Activated CD4-positive, CD25-positive, alpha-beta regulatory T cell (primary cell): ENCODE results near the gene SCAMP3.
"Not testable (repeated sequence)": the region's sequence is repeated elsewhere in the genome, so short reads cannot be mapped to it uniquely, and the experiment has no call there.

Source experiments
- DNase-seq, 4 experiments: peaks; one replicate each; lab custom pipeline; 2025; lab: John Stamatoyannopoulos, UW

The SCAMP3 gene

GRCh38 chr1:155261852-155262673 is at the start of gene SCAMP3:
TSS of gene SCAMP3 (minus strand) at chr1:155262360. CDS start at chr1:155262151, 209 bp downstream.
- DNase-seq = peak; percentile 64 to 71 (median 66)

GRCh38 chr1:155309423-155310021 is 47.4 kb upstream of the SCAMP3 start:
- DNase-seq = no peak

GRCh38 chr1:155308493-155309422 is 46.6 kb upstream of the SCAMP3 start, which contains the start of gene FDPS:
TSS of gene FDPS (plus strand) at chr1:155308866. CDS start at chr1:155309790, 924 bp downstream.
- DNase-seq = peak; percentile 87 to 92 (median 90)

- no peak for DNase-seq
Observed at GRCh38 chr1:155307247-155307740, 45.1 kb upstream of the SCAMP3 start.

- DNase-seq = no peak
Observed at GRCh38 chr1:155305881-155306391, 43.8 kb upstream of the SCAMP3 start.

- no peak for DNase-seq
Observed at GRCh38 chr1:155304558-155305063, 42.5 kb upstream of the SCAMP3 start.

GRCh38 chr1:155301342-155301841 is 39.2 kb upstream of the SCAMP3 start, which contains the start of gene PKLR:
TSS of gene PKLR (minus strand) at chr1:155301438. CDS start at chr1:155301395, 43 bp downstream.
- no peak for DNase-seq

GRCh38 chr1:155300553-155301329 is 38.6 kb upstream of the SCAMP3 start:
- DNase-seq = no peak

- no peak for DNase-seq
Observed at GRCh38 chr1:155300024-155300423, 37.9 kb upstream of the SCAMP3 start.

- no peak for DNase-seq
Observed at GRCh38 chr1:155297384-155297783, 35.2 kb upstream of the SCAMP3 start.

- no peak for DNase-seq
Observed at GRCh38 chr1:155296661-155297060, 34.5 kb upstream of the SCAMP3 start.

GRCh38 chr1:155295942-155296267 is 33.7 kb upstream of the SCAMP3 start:
- no peak for DNase-seq

GRCh38 chr1:155295183-155295941 is 33.2 kb upstream of the SCAMP3 start:
- no peak for DNase-seq

GRCh38 chr1:155294520-155295182 is 32.5 kb upstream of the SCAMP3 start:
- DNase-seq = no peak

GRCh38 chr1:155293086-155293749 is 31.1 kb upstream of the SCAMP3 start:
- no peak for DNase-seq

- DNase-seq = not testable (repeated sequence)
Observed at GRCh38 chr1:155291006-155291405, 28.8 kb upstream of the SCAMP3 start.

- no peak for DNase-seq
Observed at GRCh38 chr1:155287987-155288543, 25.9 kb upstream of the SCAMP3 start.

- DNase-seq = no peak
Observed at GRCh38 chr1:155286544-155286943, 24.4 kb upstream of the SCAMP3 start.
